Stomach (tissue), 4 donors: ENCODE results near the gene CHCHD6.

Experiments used
- CTCF ChIP-seq, 7 experiments: fragments of 450-650 bp in 4 of 7; fragments of 200-600 bp in 3 of 7; sonication (generic) in 3 of 7; IDR thresholded peaks; one replicate each; pipeline ENCODE4 v1.5.1; 2016 to 2019; ENCODE audit warnings: antibody characterized with exemption in 7 of 7, control low read depth in 2 of 7, mild to moderate bottlenecking in 1 of 7
- EP300 ChIP-seq: sonication (generic); formaldehyde crosslinking; IDR thresholded peaks from one replicate; pipeline ENCODE4 v1.6.1; 2017; ENCODE audit warnings: antibody characterized with exemption
- POLR2A ChIP-seq, 4 donors: fragments of 450-650 bp; IDR thresholded peaks; one replicate each; pipeline ENCODE4 v1.6.1; 2016; ENCODE audit warnings: antibody characterized with exemption in 4 of 4, control low read depth in 2 of 4, mild to moderate bottlenecking in 1 of 4, moderate library complexity in 1 of 4
- POLR2AphosphoS5 ChIP-seq, 3 donors: sonication (generic); formaldehyde crosslinking; IDR thresholded peaks; one replicate each; pipeline ENCODE4 v1.6.1; 2016; ENCODE audit warnings: antibody characterized with exemption in 3 of 3

GRCh38 chr3:126847061-126847460 lies 143.0 kb downstream of the CHCHD6 start:
- TF ChIP-seq EP300 = no peak
- TF ChIP-seq CTCF (IDR thresholded peaks at IDR 0.05) = no peak
- no peak for TF ChIP-seq POLR2A (IDR thresholded peaks at IDR 0.05)
- TF ChIP-seq POLR2AphosphoS5 (IDR thresholded peaks at IDR 0.05) = no peak
